ENCODE data around the gene TANC1. TPM values are rescaled to one million over a fixed set of nuclear protein-coding genes. Genes with fewer than 3 reads are reported as not detected.
A peak's percentile ranks its signal among the peaks of the same experiment; 100 is the strongest.

Gene TANC1
- total and polyA plus RNA-seq, 4 experiments from 2014 or later, result 0.35 to 0.79 (median 0.50) TPM; not detected in 1

DNA sequence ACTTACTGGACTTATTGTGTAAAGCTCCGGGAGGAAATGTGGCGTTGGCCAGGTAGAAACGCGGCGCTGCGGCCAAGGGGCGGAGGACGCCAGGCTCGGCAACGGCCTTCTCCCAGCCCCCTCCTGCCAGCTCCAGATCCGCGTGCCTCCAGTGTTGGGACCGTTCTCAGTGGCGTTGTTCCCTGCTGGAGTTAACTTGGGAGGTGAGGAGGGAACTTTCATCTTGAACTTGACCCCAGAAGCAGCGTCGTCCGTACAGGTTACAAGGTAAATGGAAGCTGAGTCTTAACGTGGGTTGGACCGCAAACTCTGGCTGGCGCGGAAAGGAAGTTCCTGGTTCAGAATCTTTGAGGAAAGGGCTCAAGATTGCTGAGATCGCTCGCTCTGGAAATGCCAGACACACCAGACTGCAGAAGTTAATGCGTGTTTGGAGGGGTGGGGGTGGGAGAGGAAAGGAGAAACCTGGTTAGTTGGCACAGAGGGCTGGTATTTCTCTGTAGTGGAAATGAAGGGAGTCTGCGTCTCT is 1.3 kb downstream of the TANC1 start:
- no peak for DNase-seq
- H3K4me1 Mint-ChIP-seq, result peaks cover 7 to 19% (median 15%) of the 10 kb centered on the region in 4 donors
- Histone ChIP-seq H3K27ac (ENCODE audit: low read depth, low read length) (no peak overlapping the region), H3K36me3 (ENCODE audit: insufficient read depth, low read length) (no peaks in the 10 kb centered on the region), H3K9me3 (ENCODE audit: control insufficient read depth in 1 of 2, low read length in 2 of 2) (no peaks in the 10 kb centered on the region), H3K27me3 (ENCODE audit: insufficient read depth, low read length) (peaks cover 13% of the 10 kb centered on the region), H3K4me1 (ENCODE audit: insufficient read depth, low read length) (peaks cover 7% of the 10 kb centered on the region), H3K4me3 (ENCODE audit: low read length in 2 of 2) (peak overlapping the region; percentile 17 to 35)
- no peaks in the 10 kb centered on the region for H3K9me3 Mint-ChIP-seq
- H3K36me3 Mint-ChIP-seq, result no peaks in the 10 kb centered on the region
- intact Hi-C loops (cut with micrococcal nuclease), result loop anchor here (10.0 kb wide), 1 partner anchor 125 kb away; no protein-coding TSS in a partner anchor
- H3K27ac Mint-ChIP-seq, result no peak overlapping the region
- POLR2A ChIA-PET (ENCODE audit: partially characterized antibody), result no interaction called here
- peaks cover 33 to 35% of the 10 kb centered on the region in 2 donors for H3K27me3 Mint-ChIP-seq
- H3K4me3 Mint-ChIP-seq, result peak overlapping the region; percentile 70 to 87 (median 80)
- CTCF ChIA-PET (ENCODE audit: partially characterized antibody), result interaction anchor here (0.9 kb wide), 1 partner anchor 67 kb away, joined by 3 read pairs; no protein-coding TSS in a partner anchor

GRCh38 chr2:158970241-158970751 is 1.9 kb downstream of the TANC1 start:
- Mint-ChIP-seq H3K27me3 (peaks cover 35 to 36% of the 10 kb centered on the region in 2 donors), H3K36me3 (no peaks in the 10 kb centered on the region), H3K4me3 (peak overlapping the region; percentile 26 to 87 (median 79)), H3K27ac (no peak overlapping the region), H3K4me1 (peaks cover 7 to 19% (median 15%) of the 10 kb centered on the region in 4 donors), H3K9me3 (no peaks in the 10 kb centered on the region)
- H3K27ac ChIP-seq (ENCODE audit: low read depth, low read length), result no peak overlapping the region
- ChIA-PET CTCF (ENCODE audit: partially characterized antibody) (interaction anchor here (0.9 kb wide), 1 partner anchor 67 kb away, joined by 3 read pairs; no protein-coding TSS in a partner anchor), POLR2A (ENCODE audit: partially characterized antibody) (no interaction called here)
- intact Hi-C loops (cut with micrococcal nuclease), result no loop called here
- H3K27me3 ChIP-seq (ENCODE audit: insufficient read depth, low read length), result peaks cover 13% of the 10 kb centered on the region
- no peaks in the 10 kb centered on the region for H3K36me3 ChIP-seq (ENCODE audit: insufficient read depth, low read length)
- H3K9me3 ChIP-seq (ENCODE audit: control insufficient read depth in 1 of 2, low read length in 2 of 2), result no peaks in the 10 kb centered on the region
- no peak for DNase-seq
- H3K4me3 ChIP-seq (ENCODE audit: low read length in 2 of 2), result no peak overlapping the region
- H3K4me1 ChIP-seq (ENCODE audit: insufficient read depth, low read length), result peaks cover 7% of the 10 kb centered on the region

- H3K4me3 ChIP-seq (ENCODE audit: low read length in 2 of 2), result no peak overlapping the region
- intact Hi-C loops (cut with micrococcal nuclease), result no loop called here
- peaks cover 7% of the 10 kb centered on the region for H3K4me1 ChIP-seq (ENCODE audit: insufficient read depth, low read length)
- CTCF ChIA-PET (ENCODE audit: partially characterized antibody), result no interaction called here
- POLR2A ChIA-PET (ENCODE audit: partially characterized antibody), result no interaction called here
- Mint-ChIP-seq H3K4me3 (no peak overlapping the region), H3K27ac (no peak overlapping the region), H3K27me3 (peaks cover 27 to 36% of the 10 kb centered on the region in 2 donors), H3K4me1 (peaks cover 7 to 16% (median 14%) of the 10 kb centered on the region in 4 donors), H3K36me3 (no peaks in the 10 kb centered on the region), H3K9me3 (no peaks in the 10 kb centered on the region)
- H3K36me3 ChIP-seq (ENCODE audit: insufficient read depth, low read length), result no peaks in the 10 kb centered on the region
- no peak overlapping the region for H3K27ac ChIP-seq (ENCODE audit: low read depth, low read length)
- DNase-seq, result no peak
- peaks cover 10% of the 10 kb centered on the region for H3K27me3 ChIP-seq (ENCODE audit: insufficient read depth, low read length)
- no peaks in the 10 kb centered on the region for H3K9me3 ChIP-seq (ENCODE audit: control insufficient read depth in 1 of 2, low read length in 2 of 2)
These were observed 4.9 kb downstream of the TANC1 start for GRCh38 chr2:158973116-158973956.

GRCh38 chr2:158975271-158975921 is 7.0 kb downstream of the TANC1 start:
- no peaks in the 10 kb centered on the region for H3K36me3 ChIP-seq (ENCODE audit: insufficient read depth, low read length)
- intact Hi-C loops (cut with micrococcal nuclease), result no loop called here
- no peak for DNase-seq
- Mint-ChIP-seq H3K36me3 (no peaks in the 10 kb centered on the region), H3K27me3 (peaks cover 14 to 29% of the 10 kb centered on the region in 2 donors), H3K9me3 (no peaks in the 10 kb centered on the region), H3K27ac (no peak overlapping the region), H3K4me3 (no peak overlapping the region), H3K4me1 (peaks cover under 1 to 2% (median 1%) of the 10 kb centered on the region in 4 donors)
- ChIA-PET CTCF (ENCODE audit: partially characterized antibody) (no interaction called here), POLR2A (ENCODE audit: partially characterized antibody) (no interaction called here)
- no peak overlapping the region for H3K27ac ChIP-seq (ENCODE audit: low read depth, low read length)
- no peaks in the 10 kb centered on the region for H3K9me3 ChIP-seq (ENCODE audit: control insufficient read depth in 1 of 2, low read length in 2 of 2)
- H3K27me3 ChIP-seq (ENCODE audit: insufficient read depth, low read length), result peaks cover 8% of the 10 kb centered on the region
- H3K4me3 ChIP-seq (ENCODE audit: low read length in 2 of 2), result no peak overlapping the region
- no peaks in the 10 kb centered on the region for H3K4me1 ChIP-seq (ENCODE audit: insufficient read depth, low read length)

GRCh38 chr2:158979772-158980171 is 11.3 kb downstream of the TANC1 start:
- ChIA-PET CTCF (ENCODE audit: partially characterized antibody) (interaction anchor here (1.3 kb wide), 1 partner anchor 17 kb away, joined by 5 read pairs; no protein-coding TSS in a partner anchor), POLR2A (ENCODE audit: partially characterized antibody) (no interaction called here)
- Histone ChIP-seq H3K4me3 (ENCODE audit: low read length in 2 of 2) (no peak overlapping the region), H3K36me3 (ENCODE audit: insufficient read depth, low read length) (no peaks in the 10 kb centered on the region), H3K27ac (ENCODE audit: low read depth, low read length) (no peak overlapping the region), H3K4me1 (ENCODE audit: insufficient read depth, low read length) (no peaks in the 10 kb centered on the region), H3K9me3 (ENCODE audit: control insufficient read depth in 1 of 2, low read length in 2 of 2) (no peaks in the 10 kb centered on the region), H3K27me3 (ENCODE audit: insufficient read depth, low read length) (no peaks in the 10 kb centered on the region)
- Mint-ChIP-seq H3K36me3 (no peaks in the 10 kb centered on the region), H3K4me3 (no peak overlapping the region), H3K4me1 (no peaks in the 10 kb centered on the region), H3K9me3 (no peaks in the 10 kb centered on the region), H3K27me3 (peaks cover 0 to 11% of the 10 kb centered on the region in 2 donors), H3K27ac (no peak overlapping the region)
- intact Hi-C loops (cut with micrococcal nuclease), result no loop called here
- DNase-seq, result no peak

GRCh38 chr2:158984604-158985135 is 16.2 kb downstream of the TANC1 start:
- H3K9me3 Mint-ChIP-seq, result peaks cover 0 to 3% (median 0%) of the 10 kb centered on the region in 8 donors

DNA sequence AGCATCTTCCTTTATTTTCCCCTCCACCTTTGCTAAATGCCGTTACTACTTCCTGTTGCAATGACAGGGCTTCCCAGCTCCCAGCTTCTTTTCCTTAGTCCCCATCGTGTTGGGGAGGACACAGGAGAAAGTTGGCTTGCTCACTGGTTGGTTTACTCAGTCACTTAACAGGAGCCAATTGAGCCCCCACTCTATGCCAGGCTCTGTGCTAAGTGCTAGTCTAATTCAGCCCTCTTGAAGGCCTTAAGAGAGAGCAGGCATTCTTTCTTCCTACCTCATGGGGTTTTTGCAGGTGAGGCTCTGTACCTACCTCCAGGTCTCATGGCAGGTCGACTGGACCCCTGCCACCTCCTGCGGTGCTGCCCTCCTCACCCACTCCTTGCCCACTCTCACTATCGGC is 20.1 kb downstream of the TANC1 start:
- no peak overlapping the region for H3K4me3 Mint-ChIP-seq
- Histone ChIP-seq H3K27ac (ENCODE audit: low read depth, low read length) (no peak overlapping the region), H3K4me1 (ENCODE audit: insufficient read depth, low read length) (no peaks in the 10 kb centered on the region), H3K27me3 (ENCODE audit: insufficient read depth, low read length) (no peaks in the 10 kb centered on the region), H3K4me3 (ENCODE audit: low read length in 2 of 2) (no peak overlapping the region), H3K9me3 (ENCODE audit: control insufficient read depth in 1 of 2, low read length in 2 of 2) (no peaks in the 10 kb centered on the region), H3K36me3 (ENCODE audit: insufficient read depth, low read length) (no peaks in the 10 kb centered on the region)
- DNase-seq, result no peak
- intact Hi-C loops (cut with micrococcal nuclease), result no loop called here
- H3K27ac Mint-ChIP-seq, result no peak overlapping the region
- no peaks in the 10 kb centered on the region for H3K36me3 Mint-ChIP-seq
- H3K4me1 Mint-ChIP-seq, result no peaks in the 10 kb centered on the region
- CTCF ChIA-PET (ENCODE audit: partially characterized antibody), result interaction anchor here (1.0 kb wide), 1 partner anchor 9 kb away, joined by 4 read pairs; no protein-coding TSS in a partner anchor
- H3K27me3 Mint-ChIP-seq, result peaks cover 7 to 9% of the 10 kb centered on the region in 2 donors
- peaks cover 0 to 3% (median 0%) of the 10 kb centered on the region in 8 donors for H3K9me3 Mint-ChIP-seq
- POLR2A ChIA-PET (ENCODE audit: partially characterized antibody), result no interaction called here

More at GRCh38 chr2:158984604-158985135, 16.2 kb downstream of the TANC1 start:
- Mint-ChIP-seq H3K36me3 (no peaks in the 10 kb centered on the region), H3K27ac (peak overlapping the region in 1 of 7 donors; percentile 69), H3K4me1 (no peaks in the 10 kb centered on the region), H3K27me3 (peaks cover 6 to 7% of the 10 kb centered on the region in 2 donors), H3K4me3 (no peak overlapping the region)
- DNase-seq, result no peak
- ChIA-PET CTCF (ENCODE audit: partially characterized antibody) (no interaction called here), POLR2A (ENCODE audit: partially characterized antibody) (no interaction called here)
- Histone ChIP-seq H3K4me3 (ENCODE audit: low read length in 2 of 2) (no peak overlapping the region), H3K4me1 (ENCODE audit: insufficient read depth, low read length) (no peaks in the 10 kb centered on the region), H3K9me3 (ENCODE audit: control insufficient read depth in 1 of 2, low read length in 2 of 2) (no peaks in the 10 kb centered on the region), H3K27me3 (ENCODE audit: insufficient read depth, low read length) (no peaks in the 10 kb centered on the region), H3K27ac (ENCODE audit: low read depth, low read length) (no peak overlapping the region), H3K36me3 (ENCODE audit: insufficient read depth, low read length) (no peaks in the 10 kb centered on the region)
- intact Hi-C loops (cut with micrococcal nuclease), result no loop called here

All from CD4-positive, alpha-beta memory T cell (primary cell).